Measurements from ENCODE around the gene INPP4B.

Gene INPP4B

GRCh38 chr4:142690406-142691163 lies 155.5 kb downstream of the INPP4B start:
- Histone ChIP-seq H2BK15ac (replicated peaks; ENCODE audit: low read depth) (no peak overlapping the region), H3K4me3 (ENCODE audit: low read length) (no peak overlapping the region), H2BK120ac (ENCODE audit: low read depth, low read length) (no peak overlapping the region), H3K4ac (ENCODE audit: low read depth, low read length) (no peak overlapping the region), H3K18ac (ENCODE audit: low read length) (no peak overlapping the region), H2AK5ac (ENCODE audit: low read length) (no peak overlapping the region), H3K4me2 (ENCODE audit: low read length) (no peak overlapping the region), H4K5ac (ENCODE audit: low read length) (no peak overlapping the region), H4K8ac (ENCODE audit: low read depth, low read length) (no peak overlapping the region), H3K23ac (ENCODE audit: low read length) (no peak overlapping the region), H3K27ac (ENCODE audit: low read depth, low read length) (no peak overlapping the region), H3K4me1 (ENCODE audit: control insufficient read depth, low read depth, low read length) (no peaks in the 10 kb centered on the region), H3K36me3 (ENCODE audit: control insufficient read depth, insufficient read depth, low read length) (no peaks in the 10 kb centered on the region), H3K56ac (ENCODE audit: low read length) (no peak overlapping the region), H3K79me1 (ENCODE audit: low read length) (no peaks in the 10 kb centered on the region), H3K27me3 (ENCODE audit: insufficient read depth, low read length, poor library complexity) (no peaks in the 10 kb centered on the region), H2BK5ac (ENCODE audit: low read length) (no peak overlapping the region), H3K9ac (ENCODE audit: low read length) (no peak overlapping the region), H3K79me2 (ENCODE audit: control insufficient read depth, insufficient read depth, low read length) (no peaks in the 10 kb centered on the region)
- WGBS (ENCODE audit: extremely low coverage, insufficient coverage, low lambda C conversion rate), result no CpG with 5 or more reads among the region's 4 CpGs
- DNase-seq, result no peak

DNA sequence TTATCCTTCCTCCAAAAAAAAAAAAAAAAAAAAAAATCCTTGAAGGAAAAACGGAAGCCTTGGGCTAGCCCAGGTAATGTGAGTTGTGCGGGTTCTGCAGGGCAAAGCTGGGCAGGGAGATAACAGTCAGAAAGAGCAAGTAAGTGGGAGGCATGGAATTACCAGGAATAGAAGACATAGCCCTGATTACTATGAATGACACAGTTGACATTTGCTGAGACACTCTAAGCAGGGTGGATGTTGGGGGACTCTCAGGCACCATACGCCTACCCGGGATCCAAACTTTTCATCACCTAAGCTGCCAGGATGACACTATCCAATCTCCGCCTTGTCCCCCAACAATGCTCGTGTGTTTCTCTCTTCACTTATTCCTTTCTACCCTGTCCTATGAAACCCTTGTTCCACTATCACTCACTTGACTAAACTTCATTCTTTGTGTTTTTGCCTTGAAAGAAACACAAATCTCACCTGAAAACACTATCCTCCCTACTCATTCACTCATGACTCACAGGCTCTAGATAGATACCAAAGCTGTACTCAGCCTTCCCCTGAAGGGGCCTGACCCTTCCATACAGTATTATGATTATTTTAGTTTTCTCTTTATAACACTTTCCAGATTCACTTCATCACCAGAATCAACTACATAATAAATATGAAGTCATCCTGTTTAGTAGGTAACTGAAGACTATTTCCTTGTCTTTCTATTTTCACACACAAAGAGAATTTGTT lies 158.4 kb downstream of the INPP4B start:
- Histone ChIP-seq H3K79me2 (ENCODE audit: control insufficient read depth, insufficient read depth, low read length) (no peaks in the 10 kb centered on the region), H3K18ac (ENCODE audit: low read length) (no peak overlapping the region), H3K79me1 (ENCODE audit: low read length) (no peaks in the 10 kb centered on the region), H3K27me3 (ENCODE audit: insufficient read depth, low read length, poor library complexity) (no peaks in the 10 kb centered on the region), H3K4me1 (ENCODE audit: control insufficient read depth, low read depth, low read length) (no peaks in the 10 kb centered on the region), H3K4ac (ENCODE audit: low read depth, low read length) (no peak overlapping the region), H3K9ac (ENCODE audit: low read length) (no peak overlapping the region), H3K4me3 (ENCODE audit: low read length) (no peak overlapping the region), H2BK5ac (ENCODE audit: low read length) (no peak overlapping the region), H3K4me2 (ENCODE audit: low read length) (no peak overlapping the region), H3K23ac (ENCODE audit: low read length) (no peak overlapping the region), H2BK15ac (replicated peaks; ENCODE audit: low read depth) (no peak overlapping the region), H3K36me3 (ENCODE audit: control insufficient read depth, insufficient read depth, low read length) (no peaks in the 10 kb centered on the region), H4K8ac (ENCODE audit: low read depth, low read length) (no peak overlapping the region), H2AK5ac (ENCODE audit: low read length) (no peak overlapping the region), H2BK120ac (ENCODE audit: low read depth, low read length) (no peak overlapping the region), H3K27ac (ENCODE audit: low read depth, low read length) (no peak overlapping the region), H4K5ac (ENCODE audit: low read length) (no peak overlapping the region), H3K56ac (ENCODE audit: low read length) (no peak overlapping the region)
- DNase-seq, result no peak
- no CpG with 5 or more reads among the region's 6 CpGs for WGBS (ENCODE audit: extremely low coverage, insufficient coverage, low lambda C conversion rate)

DNA sequence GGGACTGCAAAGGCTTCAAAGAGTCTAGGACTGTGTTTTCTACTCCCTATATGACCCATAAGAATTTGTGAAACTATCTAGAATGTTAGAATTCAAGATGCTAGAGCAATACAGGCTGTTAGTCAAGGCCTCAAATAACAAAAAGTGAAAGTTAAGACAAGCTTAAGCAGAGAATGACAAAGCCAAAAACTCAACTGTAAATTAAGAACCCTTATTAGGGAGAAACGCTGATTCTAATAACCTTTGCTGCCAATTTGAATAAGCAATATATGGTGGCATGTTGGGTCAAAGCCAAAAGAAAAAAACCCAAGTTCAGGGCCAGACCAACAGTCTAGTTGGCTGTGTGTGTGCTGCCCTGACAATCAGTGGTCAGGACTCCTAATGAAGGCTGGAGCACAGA lies 160.0 kb downstream of the INPP4B start:
- no peak overlapping the region for H3K27ac ChIP-seq (ENCODE audit: low read depth, low read length)
- H3K4me1 ChIP-seq (ENCODE audit: control insufficient read depth, low read depth, low read length), result no peaks in the 10 kb centered on the region
- H2AK5ac ChIP-seq (ENCODE audit: low read length), result no peak overlapping the region
- no peak overlapping the region for H3K18ac ChIP-seq (ENCODE audit: low read length)
- no CpG with 5 or more reads among the region's 1 CpG for WGBS (ENCODE audit: extremely low coverage, insufficient coverage, low lambda C conversion rate)
- H3K4me3 ChIP-seq (ENCODE audit: low read length), result no peak overlapping the region
- H4K5ac ChIP-seq (ENCODE audit: low read length), result no peak overlapping the region
- H3K79me2 ChIP-seq (ENCODE audit: control insufficient read depth, insufficient read depth, low read length), result no peaks in the 10 kb centered on the region
- no peaks in the 10 kb centered on the region for H3K27me3 ChIP-seq (ENCODE audit: insufficient read depth, low read length, poor library complexity)
- no peak overlapping the region for H3K4me2 ChIP-seq (ENCODE audit: low read length)
- H4K8ac ChIP-seq (ENCODE audit: low read depth, low read length), result no peak overlapping the region
- H2BK120ac ChIP-seq (ENCODE audit: low read depth, low read length), result no peak overlapping the region
- H2BK15ac ChIP-seq (replicated peaks; ENCODE audit: low read depth), result no peak overlapping the region
- H3K23ac ChIP-seq (ENCODE audit: low read length), result no peak overlapping the region
- H3K9ac ChIP-seq (ENCODE audit: low read length), result no peak overlapping the region
- no peaks in the 10 kb centered on the region for H3K79me1 ChIP-seq (ENCODE audit: low read length)
- H3K36me3 ChIP-seq (ENCODE audit: control insufficient read depth, insufficient read depth, low read length), result no peaks in the 10 kb centered on the region
- no peak overlapping the region for H3K4ac ChIP-seq (ENCODE audit: low read depth, low read length)
- no peak for DNase-seq
- no peak overlapping the region for H2BK5ac ChIP-seq (ENCODE audit: low read length)
- H3K56ac ChIP-seq (ENCODE audit: low read length), result no peak overlapping the region

DNA sequence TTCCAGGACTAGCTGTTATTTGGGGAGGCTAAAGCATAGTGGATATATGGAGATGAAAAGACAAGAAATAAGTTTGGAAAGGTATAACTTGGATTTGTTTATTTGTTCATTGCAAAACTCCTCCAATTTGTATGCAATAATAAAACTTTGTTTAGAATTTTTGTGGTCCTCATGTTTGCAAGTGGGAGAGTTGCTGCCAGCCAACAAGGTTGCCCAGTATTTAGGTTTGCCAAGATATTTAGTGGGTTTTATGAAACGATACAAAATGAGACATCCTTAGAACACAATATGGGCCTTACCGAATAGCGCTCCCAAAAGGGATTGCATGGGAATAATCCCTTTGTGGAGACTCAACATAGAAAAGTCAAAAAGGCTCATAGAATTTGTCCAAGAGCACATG lies 162.1 kb downstream of the INPP4B start:
- Histone ChIP-seq H3K79me2 (ENCODE audit: control insufficient read depth, insufficient read depth, low read length) (no peaks in the 10 kb centered on the region), H3K27ac (ENCODE audit: low read depth, low read length) (no peak overlapping the region), H2BK15ac (replicated peaks; ENCODE audit: low read depth) (no peak overlapping the region), H3K18ac (ENCODE audit: low read length) (no peak overlapping the region), H3K4me3 (ENCODE audit: low read length) (no peak overlapping the region), H3K23ac (ENCODE audit: low read length) (no peak overlapping the region), H3K79me1 (ENCODE audit: low read length) (no peaks in the 10 kb centered on the region), H3K9ac (ENCODE audit: low read length) (no peak overlapping the region), H3K4ac (ENCODE audit: low read depth, low read length) (no peak overlapping the region), H4K5ac (ENCODE audit: low read length) (no peak overlapping the region), H3K4me2 (ENCODE audit: low read length) (no peak overlapping the region), H2AK5ac (ENCODE audit: low read length) (no peak overlapping the region), H2BK120ac (ENCODE audit: low read depth, low read length) (no peak overlapping the region), H3K27me3 (ENCODE audit: insufficient read depth, low read length, poor library complexity) (no peaks in the 10 kb centered on the region), H4K8ac (ENCODE audit: low read depth, low read length) (no peak overlapping the region), H3K4me1 (ENCODE audit: control insufficient read depth, low read depth, low read length) (no peaks in the 10 kb centered on the region), H3K56ac (ENCODE audit: low read length) (no peak overlapping the region), H3K36me3 (ENCODE audit: control insufficient read depth, insufficient read depth, low read length) (no peaks in the 10 kb centered on the region), H2BK5ac (ENCODE audit: low read length) (no peak overlapping the region)
- WGBS (ENCODE audit: extremely low coverage, insufficient coverage, low lambda C conversion rate), result no CpG with 5 or more reads among the region's 3 CpGs
- no peak for DNase-seq

DNA sequence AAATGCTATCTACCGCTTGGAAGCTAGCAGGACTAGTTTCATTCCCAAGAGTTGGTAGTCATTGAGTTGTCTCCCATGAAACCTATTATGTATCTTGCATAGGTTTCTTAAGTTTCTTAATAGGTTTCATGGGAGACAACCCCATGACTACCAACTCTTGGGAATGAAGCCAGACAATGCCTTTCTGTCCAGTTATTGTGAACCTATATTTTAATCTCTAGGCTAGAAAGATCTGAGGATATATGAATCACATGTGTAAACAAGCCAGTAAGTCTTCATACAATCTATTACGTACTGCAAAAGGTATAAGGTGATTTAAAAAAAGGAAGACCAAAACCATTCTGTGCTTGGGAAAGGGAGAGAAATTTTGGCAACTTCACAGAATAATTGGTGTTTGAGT lies 162.6 kb downstream of the INPP4B start:
- Histone ChIP-seq H3K9ac (ENCODE audit: low read length) (no peak overlapping the region), H3K27ac (ENCODE audit: low read depth, low read length) (no peak overlapping the region), H2BK5ac (ENCODE audit: low read length) (no peak overlapping the region), H3K4me1 (ENCODE audit: control insufficient read depth, low read depth, low read length) (no peaks in the 10 kb centered on the region), H3K4ac (ENCODE audit: low read depth, low read length) (no peak overlapping the region), H2BK15ac (replicated peaks; ENCODE audit: low read depth) (no peak overlapping the region), H3K79me2 (ENCODE audit: control insufficient read depth, insufficient read depth, low read length) (no peaks in the 10 kb centered on the region), H3K36me3 (ENCODE audit: control insufficient read depth, insufficient read depth, low read length) (no peaks in the 10 kb centered on the region), H3K23ac (ENCODE audit: low read length) (no peak overlapping the region), H2BK120ac (ENCODE audit: low read depth, low read length) (no peak overlapping the region), H4K8ac (ENCODE audit: low read depth, low read length) (no peak overlapping the region), H3K18ac (ENCODE audit: low read length) (no peak overlapping the region), H4K5ac (ENCODE audit: low read length) (no peak overlapping the region), H3K27me3 (ENCODE audit: insufficient read depth, low read length, poor library complexity) (no peaks in the 10 kb centered on the region), H3K4me3 (ENCODE audit: low read length) (no peak overlapping the region), H3K79me1 (ENCODE audit: low read length) (no peaks in the 10 kb centered on the region), H3K56ac (ENCODE audit: low read length) (no peak overlapping the region), H2AK5ac (ENCODE audit: low read length) (no peak overlapping the region), H3K4me2 (ENCODE audit: low read length) (no peak overlapping the region)
- no CpG with 5 or more reads among the region's 2 CpGs for WGBS (ENCODE audit: extremely low coverage, insufficient coverage, low lambda C conversion rate)
- no peak for DNase-seq
